ENCODE data around the gene IL32. TPM values are rescaled to one million over a fixed set of nuclear protein-coding genes. Genes with fewer than 3 reads are reported as not detected.
A peak's percentile ranks its signal among the peaks of the same experiment; 100 is the strongest.

Gene IL32
- total RNA-seq, 1 experiment from 2014 or later: 4.7 TPM

DNA sequence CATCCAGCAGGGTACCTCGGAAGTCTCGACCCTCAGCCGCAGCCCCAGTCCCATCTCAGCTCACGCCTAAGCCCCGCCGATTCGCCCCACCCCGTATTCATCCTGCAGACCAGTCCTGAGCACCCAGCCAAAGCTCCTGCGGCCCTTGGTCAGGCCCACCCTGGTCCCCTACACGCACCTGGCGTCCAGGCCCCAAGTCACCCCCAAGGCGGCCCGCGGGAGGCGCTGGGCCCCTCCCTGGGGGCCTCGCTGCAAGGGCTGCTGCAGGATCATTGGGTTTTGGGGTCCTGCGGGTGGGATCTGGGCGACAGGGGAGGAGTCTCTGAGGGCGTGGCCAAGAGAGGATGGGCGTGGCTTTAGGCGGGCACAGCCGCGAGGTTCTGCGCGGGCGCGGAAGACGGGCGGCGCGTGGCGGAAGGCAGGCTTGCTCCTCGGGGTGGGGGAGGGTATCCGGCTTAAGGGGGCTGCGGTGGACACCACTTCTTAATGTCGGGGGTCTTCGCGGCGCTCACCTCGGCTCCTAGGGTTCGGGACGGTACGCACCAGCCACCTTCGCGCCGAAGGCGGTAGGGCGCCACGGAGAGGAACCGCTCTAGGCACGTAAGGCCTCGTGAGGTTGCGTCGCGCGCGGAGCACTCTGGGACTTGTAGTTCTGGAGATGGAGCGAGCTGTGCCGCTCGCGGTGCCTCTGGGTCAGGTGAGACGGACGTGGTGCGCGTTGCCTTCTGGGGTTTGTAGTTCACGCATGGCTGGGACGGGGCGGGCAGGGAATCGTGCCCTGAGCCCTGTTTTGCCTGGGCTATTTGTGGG is 41.6 kb upstream of the IL32 start, which contains the start of the genes HCFC1R1 and THOC6 (continued):
- TF ChIP-seq, protein P1, sequence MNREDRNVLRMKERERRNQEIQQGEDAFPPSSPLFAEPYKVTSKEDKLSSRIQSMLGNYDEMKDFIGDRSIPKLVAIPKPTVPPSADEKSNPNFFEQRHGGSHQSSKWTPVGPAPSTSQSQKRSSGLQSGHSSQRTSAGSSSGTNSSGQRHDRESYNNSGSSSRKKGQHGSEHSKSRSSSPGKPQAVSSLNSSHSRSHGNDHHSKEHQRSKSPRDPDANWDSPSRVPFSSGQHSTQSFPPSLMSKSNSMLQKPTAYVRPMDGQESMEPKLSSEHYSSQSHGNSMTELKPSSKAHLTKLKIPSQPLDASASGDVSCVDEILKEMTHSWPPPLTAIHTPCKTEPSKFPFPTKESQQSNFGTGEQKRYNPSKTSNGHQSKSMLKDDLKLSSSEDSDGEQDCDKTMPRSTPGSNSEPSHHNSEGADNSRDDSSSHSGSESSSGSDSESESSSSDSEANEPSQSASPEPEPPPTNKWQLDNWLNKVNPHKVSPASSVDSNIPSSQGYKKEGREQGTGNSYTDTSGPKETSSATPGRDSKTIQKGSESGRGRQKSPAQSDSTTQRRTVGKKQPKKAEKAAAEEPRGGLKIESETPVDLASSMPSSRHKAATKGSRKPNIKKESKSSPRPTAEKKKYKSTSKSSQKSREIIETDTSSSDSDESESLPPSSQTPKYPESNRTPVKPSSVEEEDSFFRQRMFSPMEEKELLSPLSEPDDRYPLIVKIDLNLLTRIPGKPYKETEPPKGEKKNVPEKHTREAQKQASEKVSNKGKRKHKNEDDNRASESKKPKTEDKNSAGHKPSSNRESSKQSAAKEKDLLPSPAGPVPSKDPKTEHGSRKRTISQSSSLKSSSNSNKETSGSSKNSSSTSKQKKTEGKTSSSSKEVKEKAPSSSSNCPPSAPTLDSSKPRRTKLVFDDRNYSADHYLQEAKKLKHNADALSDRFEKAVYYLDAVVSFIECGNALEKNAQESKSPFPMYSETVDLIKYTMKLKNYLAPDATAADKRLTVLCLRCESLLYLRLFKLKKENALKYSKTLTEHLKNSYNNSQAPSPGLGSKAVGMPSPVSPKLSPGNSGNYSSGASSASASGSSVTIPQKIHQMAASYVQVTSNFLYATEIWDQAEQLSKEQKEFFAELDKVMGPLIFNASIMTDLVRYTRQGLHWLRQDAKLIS (CRISPR knock-in tag; IDR thresholded peaks at IDR 0.05; ENCODE audit: borderline replicate concordance): no peak
- TF ChIP-seq SP1 (CRISPR knock-in tag; conservative IDR thresholded peaks at IDR 0.05) (peak; percentile 92), ZNF219 (CRISPR knock-in tag; IDR thresholded peaks at IDR 0.05; ENCODE audit: borderline replicate concordance) (peak; percentile 76; the same call in 1 of the 2 replicates), TEAD4 (CRISPR knock-in tag; IDR thresholded peaks at IDR 0.05) (peak; percentile 72; the same call in 1 of the 2 replicates), MXD4 (CRISPR knock-in tag; IDR thresholded peaks at IDR 0.05; ENCODE audit: borderline replicate concordance) (no peak), JAZF1 (CRISPR knock-in tag; IDR thresholded peaks at IDR 0.05) (no peak), ZNF671 (CRISPR knock-in tag; IDR thresholded peaks at IDR 0.05) (peak; percentile 83; the same call in 1 of the 2 replicates), GABPB1 (CRISPR knock-in tag; IDR thresholded peaks at IDR 0.05) (peak; percentile 94), ZNF263 (CRISPR knock-in tag; IDR thresholded peaks at IDR 0.05; ENCODE audit: low read depth) (0 out of 2 replicates have a peak, but pooled peaks have one; percentile 13), TP53 (CRISPR knock-in tag; IDR thresholded peaks at IDR 0.05) (no peak), ATF1 (CRISPR knock-in tag; IDR thresholded peaks at IDR 0.05) (no peak), ZNF317 (CRISPR knock-in tag; IDR thresholded peaks at IDR 0.05; ENCODE audit: borderline replicate concordance, low read depth) (no peak), KAT7 (CRISPR knock-in tag; IDR thresholded peaks at IDR 0.05; ENCODE audit: borderline replicate concordance) (no peak), NFE2L1 (CRISPR knock-in tag; IDR thresholded peaks at IDR 0.05) (no peak), ETV6 (CRISPR knock-in tag; IDR thresholded peaks at IDR 0.05) (no peak)
- TF ChIP-seq, protein P2, sequence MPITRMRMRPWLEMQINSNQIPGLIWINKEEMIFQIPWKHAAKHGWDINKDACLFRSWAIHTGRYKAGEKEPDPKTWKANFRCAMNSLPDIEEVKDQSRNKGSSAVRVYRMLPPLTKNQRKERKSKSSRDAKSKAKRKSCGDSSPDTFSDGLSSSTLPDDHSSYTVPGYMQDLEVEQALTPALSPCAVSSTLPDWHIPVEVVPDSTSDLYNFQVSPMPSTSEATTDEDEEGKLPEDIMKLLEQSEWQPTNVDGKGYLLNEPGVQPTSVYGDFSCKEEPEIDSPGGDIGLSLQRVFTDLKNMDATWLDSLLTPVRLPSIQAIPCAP (CRISPR knock-in tag; IDR thresholded peaks at IDR 0.05): 0 out of 2 replicates have a peak, but pooled peaks have one; percentile 20
- TF ChIP-seq, protein P3, sequence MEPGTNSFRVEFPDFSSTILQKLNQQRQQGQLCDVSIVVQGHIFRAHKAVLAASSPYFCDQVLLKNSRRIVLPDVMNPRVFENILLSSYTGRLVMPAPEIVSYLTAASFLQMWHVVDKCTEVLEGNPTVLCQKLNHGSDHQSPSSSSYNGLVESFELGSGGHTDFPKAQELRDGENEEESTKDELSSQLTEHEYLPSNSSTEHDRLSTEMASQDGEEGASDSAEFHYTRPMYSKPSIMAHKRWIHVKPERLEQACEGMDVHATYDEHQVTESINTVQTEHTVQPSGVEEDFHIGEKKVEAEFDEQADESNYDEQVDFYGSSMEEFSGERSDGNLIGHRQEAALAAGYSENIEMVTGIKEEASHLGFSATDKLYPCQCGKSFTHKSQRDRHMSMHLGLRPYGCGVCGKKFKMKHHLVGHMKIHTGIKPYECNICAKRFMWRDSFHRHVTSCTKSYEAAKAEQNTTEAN (CRISPR knock-in tag; IDR thresholded peaks at IDR 0.05): peak; percentile 36; the same call in 1 of the 2 replicates
- TF ChIP-seq, protein P4, sequence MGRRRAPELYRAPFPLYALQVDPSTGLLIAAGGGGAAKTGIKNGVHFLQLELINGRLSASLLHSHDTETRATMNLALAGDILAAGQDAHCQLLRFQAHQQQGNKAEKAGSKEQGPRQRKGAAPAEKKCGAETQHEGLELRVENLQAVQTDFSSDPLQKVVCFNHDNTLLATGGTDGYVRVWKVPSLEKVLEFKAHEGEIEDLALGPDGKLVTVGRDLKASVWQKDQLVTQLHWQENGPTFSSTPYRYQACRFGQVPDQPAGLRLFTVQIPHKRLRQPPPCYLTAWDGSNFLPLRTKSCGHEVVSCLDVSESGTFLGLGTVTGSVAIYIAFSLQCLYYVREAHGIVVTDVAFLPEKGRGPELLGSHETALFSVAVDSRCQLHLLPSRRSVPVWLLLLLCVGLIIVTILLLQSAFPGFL (CRISPR knock-in tag; IDR thresholded peaks at IDR 0.05; ENCODE audit: borderline replicate concordance): no peak
- TF ChIP-seq, protein P5, sequence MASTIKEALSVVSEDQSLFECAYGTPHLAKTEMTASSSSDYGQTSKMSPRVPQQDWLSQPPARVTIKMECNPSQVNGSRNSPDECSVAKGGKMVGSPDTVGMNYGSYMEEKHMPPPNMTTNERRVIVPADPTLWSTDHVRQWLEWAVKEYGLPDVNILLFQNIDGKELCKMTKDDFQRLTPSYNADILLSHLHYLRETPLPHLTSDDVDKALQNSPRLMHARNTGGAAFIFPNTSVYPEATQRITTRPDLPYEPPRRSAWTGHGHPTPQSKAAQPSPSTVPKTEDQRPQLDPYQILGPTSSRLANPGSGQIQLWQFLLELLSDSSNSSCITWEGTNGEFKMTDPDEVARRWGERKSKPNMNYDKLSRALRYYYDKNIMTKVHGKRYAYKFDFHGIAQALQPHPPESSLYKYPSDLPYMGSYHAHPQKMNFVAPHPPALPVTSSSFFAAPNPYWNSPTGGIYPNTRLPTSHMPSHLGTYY (CRISPR knock-in tag; IDR thresholded peaks at IDR 0.05): peak; percentile 80; the same call in 1 of the 2 replicates
- TF ChIP-seq, protein P6, sequence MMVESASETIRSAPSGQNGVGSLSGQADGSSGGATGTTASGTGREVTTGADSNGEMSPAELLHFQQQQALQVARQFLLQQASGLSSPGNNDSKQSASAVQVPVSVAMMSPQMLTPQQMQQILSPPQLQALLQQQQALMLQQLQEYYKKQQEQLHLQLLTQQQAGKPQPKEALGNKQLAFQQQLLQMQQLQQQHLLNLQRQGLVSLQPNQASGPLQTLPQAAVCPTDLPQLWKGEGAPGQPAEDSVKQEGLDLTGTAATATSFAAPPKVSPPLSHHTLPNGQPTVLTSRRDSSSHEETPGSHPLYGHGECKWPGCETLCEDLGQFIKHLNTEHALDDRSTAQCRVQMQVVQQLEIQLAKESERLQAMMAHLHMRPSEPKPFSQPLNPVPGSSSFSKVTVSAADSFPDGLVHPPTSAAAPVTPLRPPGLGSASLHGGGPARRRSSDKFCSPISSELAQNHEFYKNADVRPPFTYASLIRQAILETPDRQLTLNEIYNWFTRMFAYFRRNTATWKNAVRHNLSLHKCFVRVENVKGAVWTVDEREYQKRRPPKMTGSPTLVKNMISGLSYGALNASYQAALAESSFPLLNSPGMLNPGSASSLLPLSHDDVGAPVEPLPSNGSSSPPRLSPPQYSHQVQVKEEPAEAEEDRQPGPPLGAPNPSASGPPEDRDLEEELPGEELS (CRISPR knock-in tag; IDR thresholded peaks at IDR 0.05): 0 out of 2 replicates have a peak, but pooled peaks have one; percentile 16
- TF ChIP-seq, protein P7, sequence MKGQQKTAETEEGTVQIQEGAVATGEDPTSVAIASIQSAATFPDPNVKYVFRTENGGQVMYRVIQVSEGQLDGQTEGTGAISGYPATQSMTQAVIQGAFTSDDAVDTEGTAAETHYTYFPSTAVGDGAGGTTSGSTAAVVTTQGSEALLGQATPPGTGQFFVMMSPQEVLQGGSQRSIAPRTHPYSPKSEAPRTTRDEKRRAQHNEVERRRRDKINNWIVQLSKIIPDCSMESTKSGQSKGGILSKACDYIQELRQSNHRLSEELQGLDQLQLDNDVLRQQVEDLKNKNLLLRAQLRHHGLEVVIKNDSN (CRISPR knock-in tag; IDR thresholded peaks at IDR 0.05): peak; percentile 98
- TF ChIP-seq, protein P8, sequence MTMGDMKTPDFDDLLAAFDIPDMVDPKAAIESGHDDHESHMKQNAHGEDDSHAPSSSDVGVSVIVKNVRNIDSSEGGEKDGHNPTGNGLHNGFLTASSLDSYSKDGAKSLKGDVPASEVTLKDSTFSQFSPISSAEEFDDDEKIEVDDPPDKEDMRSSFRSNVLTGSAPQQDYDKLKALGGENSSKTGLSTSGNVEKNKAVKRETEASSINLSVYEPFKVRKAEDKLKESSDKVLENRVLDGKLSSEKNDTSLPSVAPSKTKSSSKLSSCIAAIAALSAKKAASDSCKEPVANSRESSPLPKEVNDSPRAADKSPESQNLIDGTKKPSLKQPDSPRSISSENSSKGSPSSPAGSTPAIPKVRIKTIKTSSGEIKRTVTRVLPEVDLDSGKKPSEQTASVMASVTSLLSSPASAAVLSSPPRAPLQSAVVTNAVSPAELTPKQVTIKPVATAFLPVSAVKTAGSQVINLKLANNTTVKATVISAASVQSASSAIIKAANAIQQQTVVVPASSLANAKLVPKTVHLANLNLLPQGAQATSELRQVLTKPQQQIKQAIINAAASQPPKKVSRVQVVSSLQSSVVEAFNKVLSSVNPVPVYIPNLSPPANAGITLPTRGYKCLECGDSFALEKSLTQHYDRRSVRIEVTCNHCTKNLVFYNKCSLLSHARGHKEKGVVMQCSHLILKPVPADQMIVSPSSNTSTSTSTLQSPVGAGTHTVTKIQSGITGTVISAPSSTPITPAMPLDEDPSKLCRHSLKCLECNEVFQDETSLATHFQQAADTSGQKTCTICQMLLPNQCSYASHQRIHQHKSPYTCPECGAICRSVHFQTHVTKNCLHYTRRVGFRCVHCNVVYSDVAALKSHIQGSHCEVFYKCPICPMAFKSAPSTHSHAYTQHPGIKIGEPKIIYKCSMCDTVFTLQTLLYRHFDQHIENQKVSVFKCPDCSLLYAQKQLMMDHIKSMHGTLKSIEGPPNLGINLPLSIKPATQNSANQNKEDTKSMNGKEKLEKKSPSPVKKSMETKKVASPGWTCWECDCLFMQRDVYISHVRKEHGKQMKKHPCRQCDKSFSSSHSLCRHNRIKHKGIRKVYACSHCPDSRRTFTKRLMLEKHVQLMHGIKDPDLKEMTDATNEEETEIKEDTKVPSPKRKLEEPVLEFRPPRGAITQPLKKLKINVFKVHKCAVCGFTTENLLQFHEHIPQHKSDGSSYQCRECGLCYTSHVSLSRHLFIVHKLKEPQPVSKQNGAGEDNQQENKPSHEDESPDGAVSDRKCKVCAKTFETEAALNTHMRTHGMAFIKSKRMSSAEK (CRISPR knock-in tag; IDR thresholded peaks at IDR 0.05; ENCODE audit: borderline replicate concordance): no peak; the same call in 1 of the 2 replicates

All from WTC11 (cell line).